ENCODE results near the gene NHLH2.

NHLH2 gene

GRCh38 chr1:115837740-115838421 is 3.0 kb downstream of the NHLH2 start:
- no peak for DNase-seq

GRCh38 chr1:115837341-115837739 is 3.6 kb downstream of the NHLH2 start:
- no peak for DNase-seq

GRCh38 chr1:115833856-115834255 is 7.1 kb downstream of the NHLH2 start:
- no peak for DNase-seq

GRCh38 chr1:115832651-115833050 is 8.3 kb downstream of the NHLH2 start:
- DNase-seq = no peak

- DNase-seq = no peak
These were observed 10.0 kb downstream of the NHLH2 start for GRCh38 chr1:115830963-115831362.

- no peak for DNase-seq
These were observed 11.0 kb downstream of the NHLH2 start for GRCh38 chr1:115829947-115830346.

GRCh38 chr1:115829023-115829674 is 11.8 kb downstream of the NHLH2 start:
- no peak for DNase-seq

- no peak for DNase-seq
These were observed 12.6 kb downstream of the NHLH2 start for GRCh38 chr1:115828101-115829022.

GRCh38 chr1:115827452-115828044 is 13.4 kb downstream of the NHLH2 start:
- no peak for DNase-seq

GRCh38 chr1:115826628-115827027 is 14.3 kb downstream of the NHLH2 start:
- DNase-seq = no peak

GRCh38 chr1:115822117-115822516 is 18.8 kb downstream of the NHLH2 start:
- no peak for DNase-seq

GRCh38 chr1:115815694-115816093 is 25.2 kb downstream of the NHLH2 start:
- DNase-seq = no peak

GRCh38 chr1:115814685-115815398 is 26.1 kb downstream of the NHLH2 start:
- DNase-seq = no peak

- DNase-seq = no peak
These were observed 27.2 kb downstream of the NHLH2 start for GRCh38 chr1:115813727-115814126.

GRCh38 chr1:115811140-115811828 is 29.6 kb downstream of the NHLH2 start:
- DNase-seq = no peak

- DNase-seq = no peak
These were observed 30.3 kb downstream of the NHLH2 start for GRCh38 chr1:115810609-115811008.

- DNase-seq = no peak
These were observed 31.1 kb downstream of the NHLH2 start for GRCh38 chr1:115809847-115810246.

- DNase-seq = no peak
These were observed 31.9 kb downstream of the NHLH2 start for GRCh38 chr1:115809076-115809475.

- DNase-seq = no peak
These were observed 33.2 kb downstream of the NHLH2 start for GRCh38 chr1:115807723-115808122.

GRCh38 chr1:115805597-115805996 is 35.3 kb downstream of the NHLH2 start:
- no peak for DNase-seq

- no peak for DNase-seq
These were observed 38.5 kb downstream of the NHLH2 start for GRCh38 chr1:115802416-115802815.

- DNase-seq = no peak
These were observed 43.4 kb downstream of the NHLH2 start for GRCh38 chr1:115797486-115797885.
